Measurements from ENCODE around the gene FOXK1.

The FOXK1 gene

DNA sequence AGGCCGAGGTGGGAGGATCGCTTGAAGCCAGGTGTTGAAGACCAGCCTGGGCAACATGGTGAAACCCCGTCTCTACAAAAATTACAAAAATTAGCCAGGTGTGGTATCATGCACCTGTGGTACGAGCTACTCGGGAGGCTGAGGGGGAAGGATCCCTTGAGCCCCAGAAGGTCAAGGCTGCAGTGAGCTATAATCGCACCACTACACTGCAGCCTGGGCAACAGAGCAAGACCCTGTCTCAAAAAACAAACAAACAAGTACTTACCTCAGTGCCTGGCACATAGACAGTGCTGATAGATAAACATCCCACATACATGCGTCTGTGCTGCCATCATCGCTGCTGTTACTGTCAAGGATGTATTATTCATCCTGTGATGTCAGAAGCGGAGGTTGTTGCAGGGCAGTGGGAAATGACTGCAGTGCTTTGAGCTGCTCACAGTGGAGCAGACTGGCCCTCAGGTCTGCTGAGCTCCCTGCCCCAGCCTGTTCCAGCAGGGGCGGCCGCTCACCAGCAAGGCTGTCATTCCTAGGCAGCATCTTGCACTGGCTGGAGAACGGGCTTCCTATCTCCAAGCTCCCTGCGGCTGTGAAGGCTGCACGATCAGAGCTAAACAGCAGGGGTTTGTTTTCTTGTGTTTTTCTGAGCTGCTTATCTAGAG lies 18.6 kb downstream of the FOXK1 start:
- no peak for FAIRE-seq

DNA sequence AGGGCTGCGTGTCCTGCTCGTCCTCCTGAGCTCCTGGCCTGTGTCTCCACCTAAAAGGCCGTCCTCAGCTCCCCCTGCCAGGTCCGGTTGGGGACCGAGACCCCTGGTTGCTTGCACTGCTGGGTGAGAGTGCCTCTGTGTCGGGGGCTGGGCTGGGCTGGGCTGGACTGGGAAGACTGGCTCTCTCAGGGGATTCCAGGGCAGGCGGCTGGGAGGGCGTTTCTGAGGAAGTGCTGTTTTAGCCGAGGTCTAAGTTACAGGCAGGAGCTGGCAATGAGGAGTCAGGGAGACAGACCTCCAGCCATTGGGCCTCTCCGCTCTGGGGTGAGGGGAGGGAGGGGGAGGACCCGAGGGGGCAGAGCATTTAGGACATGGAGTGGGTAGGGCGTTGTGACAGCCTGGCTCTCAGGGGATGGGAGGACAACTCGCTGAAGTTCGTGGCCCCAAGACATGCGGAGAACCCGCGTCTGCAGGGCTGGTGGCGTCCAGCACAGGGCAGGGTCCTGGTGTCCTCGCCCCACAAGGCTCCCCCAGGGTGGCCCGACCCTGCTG lies 20.9 kb downstream of the FOXK1 start:
- no peak for FAIRE-seq

DNA sequence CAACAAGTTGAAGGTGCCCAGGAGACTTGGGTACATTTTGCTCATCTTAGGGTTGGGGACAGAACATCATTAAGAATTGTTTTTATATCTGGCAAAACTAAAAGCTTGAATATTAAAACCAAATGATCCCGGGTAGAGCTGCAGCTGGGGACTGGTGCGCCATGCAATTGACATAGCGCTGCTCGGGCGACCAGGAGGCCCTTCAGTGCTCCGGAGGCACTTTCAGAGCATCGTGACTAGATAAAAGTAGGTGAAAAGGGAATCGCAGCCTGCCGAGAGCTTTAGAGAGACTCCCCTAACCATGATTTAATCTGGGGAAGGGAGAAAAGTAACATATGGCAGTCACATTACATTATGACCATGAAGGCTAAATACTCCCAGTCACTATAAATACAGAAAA lies 21.4 kb downstream of the FOXK1 start:
- FAIRE-seq: no peak

DNA sequence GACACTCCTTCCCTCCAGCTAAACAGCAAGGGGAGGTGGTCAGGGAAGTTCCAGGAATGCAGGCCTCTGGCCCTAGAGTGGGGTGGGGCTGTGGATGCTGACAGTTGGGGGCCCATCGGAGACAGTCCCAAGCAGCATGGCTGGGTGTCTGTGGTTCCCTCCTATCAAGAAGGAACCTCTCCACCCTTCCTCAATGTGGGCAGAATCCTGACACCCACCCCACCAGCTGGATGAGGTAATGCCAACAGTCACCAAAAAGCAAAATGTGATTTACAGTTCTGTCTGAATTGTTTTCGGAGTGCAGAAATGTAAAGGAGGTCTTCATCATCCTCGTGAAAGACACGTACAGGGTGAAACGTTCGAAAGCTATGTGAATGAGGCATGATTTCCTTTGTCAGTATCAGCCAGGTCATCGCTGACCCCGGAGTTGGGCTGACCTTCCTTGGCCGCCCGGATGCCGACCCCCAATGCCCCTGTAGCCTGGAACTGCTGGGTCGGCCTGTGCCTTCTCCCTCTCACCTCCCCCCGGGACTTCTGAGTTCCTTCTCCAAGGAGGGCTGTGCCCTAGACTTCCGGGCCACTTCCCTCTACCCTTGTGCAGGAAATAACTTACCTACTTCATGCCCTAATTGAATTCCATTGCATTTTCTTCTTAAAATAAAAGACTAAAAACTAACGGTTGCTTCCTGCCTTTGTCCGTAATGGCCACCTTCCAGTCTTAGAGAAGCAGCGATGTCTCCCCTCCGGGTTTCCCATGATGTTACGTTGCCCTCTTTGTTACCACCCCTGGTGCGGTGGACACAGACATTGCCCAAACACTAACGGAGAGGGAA lies 24.5 kb downstream of the FOXK1 start:
- FAIRE-seq: no peak

DNA sequence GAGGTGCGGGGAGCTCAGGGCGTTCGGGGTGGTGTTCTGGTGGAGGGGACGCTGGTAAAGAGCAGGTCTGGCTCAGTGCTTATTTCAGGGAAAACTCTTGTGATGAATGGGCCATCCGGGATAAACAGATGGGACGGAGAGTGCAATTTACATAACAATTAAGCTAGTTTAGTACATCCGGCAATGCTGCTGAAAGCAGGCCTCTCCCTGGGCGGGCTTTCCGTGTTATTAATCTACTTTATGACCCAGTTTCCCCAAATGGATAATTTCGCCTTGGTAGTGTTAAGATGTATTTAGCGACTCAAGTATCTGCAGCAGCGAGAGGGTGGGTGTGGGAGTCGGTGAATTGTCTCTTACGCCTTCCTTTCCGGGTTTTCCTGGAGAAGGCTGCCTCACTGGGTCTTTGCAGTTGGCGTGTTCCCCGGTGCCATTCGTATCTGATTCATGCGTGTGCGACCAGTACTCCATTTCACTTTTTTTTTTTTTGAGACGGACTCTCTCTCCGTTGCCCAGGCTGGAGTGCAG lies 25.2 kb downstream of the FOXK1 start:
- no peak for FAIRE-seq

DNA sequence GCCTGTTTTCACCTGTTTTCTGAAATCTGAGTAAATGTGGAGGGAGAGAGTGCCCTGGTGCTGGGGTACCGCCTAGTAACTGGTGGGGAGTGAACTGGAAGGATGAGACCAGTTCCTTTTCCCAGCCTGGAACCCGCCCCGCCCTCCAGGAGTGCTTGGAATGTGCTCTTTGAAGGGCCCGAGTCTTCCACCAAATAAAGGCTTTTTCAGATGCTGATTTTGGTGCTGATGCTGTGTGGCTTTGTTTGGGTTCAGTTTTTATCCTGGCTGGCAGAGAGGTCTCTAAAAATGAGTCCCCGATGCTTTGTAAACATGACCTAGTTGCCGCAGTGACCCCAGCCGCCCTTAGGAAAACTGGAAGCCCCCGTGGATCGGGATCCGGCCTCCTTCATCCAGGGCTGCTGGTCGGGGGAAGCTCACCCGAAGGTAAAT lies 25.9 kb downstream of the FOXK1 start:
- no peak for FAIRE-seq

DNA sequence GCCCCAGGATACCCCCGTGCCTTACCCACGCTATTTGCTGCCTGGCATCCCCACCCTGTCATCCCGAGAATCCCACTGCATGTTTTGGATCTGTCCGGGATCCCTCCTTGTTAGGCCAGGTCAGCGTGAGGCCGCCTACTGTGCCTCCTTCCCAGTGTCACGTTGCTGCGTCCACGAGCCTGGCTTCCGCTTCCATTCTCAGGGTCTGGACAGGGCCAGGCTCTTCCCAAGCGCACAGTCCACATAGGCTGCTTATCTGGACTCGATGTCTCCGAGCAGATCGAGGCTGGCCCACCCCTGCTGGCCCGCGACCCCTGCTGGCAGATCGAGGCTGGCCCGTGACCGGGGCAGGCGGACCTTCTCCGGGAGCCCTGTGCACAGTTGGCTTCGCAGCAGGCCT lies 27.1 kb downstream of the FOXK1 start:
- FAIRE-seq: no peak

DNA sequence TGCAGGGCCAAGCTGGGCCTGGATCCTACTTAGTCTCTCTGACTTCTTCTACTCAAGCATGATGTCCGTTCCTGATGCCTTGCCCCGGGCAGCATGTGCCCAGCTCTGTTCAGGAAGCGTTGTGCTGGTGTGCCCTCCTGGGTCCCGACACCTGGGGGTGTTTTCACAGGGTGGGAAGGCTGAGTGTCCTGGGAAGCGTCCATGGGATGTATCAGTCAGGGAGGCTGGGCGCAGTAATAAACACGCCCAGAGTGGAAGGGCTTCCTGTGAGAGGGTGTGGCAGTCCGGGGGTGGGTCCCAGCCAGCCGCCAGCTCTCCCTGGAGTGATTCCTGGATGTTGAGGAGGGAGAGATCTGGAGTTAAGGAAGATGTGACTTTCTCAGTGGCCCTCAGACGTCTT lies 29.0 kb downstream of the FOXK1 start:
- no peak for FAIRE-seq

DNA sequence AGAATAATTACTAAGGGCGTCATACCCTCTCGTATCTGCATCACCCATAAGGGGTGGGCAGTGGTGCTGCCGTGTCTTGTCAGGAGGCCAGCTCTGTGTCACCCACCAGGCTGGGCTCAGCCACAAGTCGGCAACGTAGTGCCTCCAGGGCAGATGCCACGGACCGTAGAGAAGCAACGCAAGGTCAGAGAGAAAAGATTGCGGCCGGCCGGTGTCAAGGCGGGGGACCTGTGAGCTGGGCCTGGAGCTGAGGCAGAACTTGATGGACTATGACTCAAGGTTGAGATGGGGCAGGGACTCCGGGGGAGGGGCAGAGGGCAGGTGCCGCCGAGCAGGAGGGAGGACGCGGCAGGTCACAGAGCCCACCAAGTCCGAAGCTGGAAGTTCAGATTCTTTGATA lies 29.5 kb downstream of the FOXK1 start:
- FAIRE-seq: no peak

DNA sequence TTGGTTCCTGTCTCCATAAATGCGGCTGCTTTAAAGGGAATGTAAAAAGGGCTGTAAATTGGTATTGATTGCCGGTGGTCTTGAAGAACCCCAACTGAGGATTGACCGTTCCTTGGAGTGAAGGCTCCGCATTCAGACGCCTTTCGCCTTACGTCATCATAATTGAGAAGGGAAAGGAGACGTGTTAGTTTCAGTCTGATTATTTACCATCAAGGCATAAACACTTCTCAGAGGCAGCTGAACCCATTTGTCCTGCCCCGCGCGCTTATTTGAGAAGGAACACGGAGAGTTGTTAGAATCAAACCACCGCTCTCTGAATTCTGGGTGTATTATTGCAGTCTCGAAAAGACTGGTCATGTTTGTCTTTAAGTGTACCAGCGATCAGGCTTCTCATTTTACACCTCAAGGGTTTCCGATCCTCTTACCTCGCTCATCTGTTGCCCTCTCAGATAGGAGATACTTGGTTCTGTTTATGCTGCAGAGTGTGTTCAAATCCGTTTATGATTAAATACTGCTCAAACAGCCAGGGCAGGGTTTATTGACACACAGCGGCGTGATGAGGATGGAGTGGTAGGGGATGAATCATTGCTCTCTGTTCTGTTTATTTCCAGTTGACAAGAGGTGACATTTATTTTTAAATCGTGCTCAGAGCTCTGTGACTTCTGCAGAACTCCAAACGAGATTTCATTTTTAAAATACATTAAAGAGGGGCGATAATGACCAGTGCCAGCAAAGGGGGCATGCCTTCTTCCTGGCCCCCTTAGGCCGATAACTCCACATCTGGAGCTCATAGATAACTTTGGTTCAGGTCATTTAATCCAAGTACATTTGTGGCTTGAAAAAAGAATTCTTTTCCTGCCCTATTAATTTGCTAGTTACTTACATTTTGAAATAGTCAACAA lies 30.4 kb downstream of the FOXK1 start:
- FAIRE-seq: no peak

DNA sequence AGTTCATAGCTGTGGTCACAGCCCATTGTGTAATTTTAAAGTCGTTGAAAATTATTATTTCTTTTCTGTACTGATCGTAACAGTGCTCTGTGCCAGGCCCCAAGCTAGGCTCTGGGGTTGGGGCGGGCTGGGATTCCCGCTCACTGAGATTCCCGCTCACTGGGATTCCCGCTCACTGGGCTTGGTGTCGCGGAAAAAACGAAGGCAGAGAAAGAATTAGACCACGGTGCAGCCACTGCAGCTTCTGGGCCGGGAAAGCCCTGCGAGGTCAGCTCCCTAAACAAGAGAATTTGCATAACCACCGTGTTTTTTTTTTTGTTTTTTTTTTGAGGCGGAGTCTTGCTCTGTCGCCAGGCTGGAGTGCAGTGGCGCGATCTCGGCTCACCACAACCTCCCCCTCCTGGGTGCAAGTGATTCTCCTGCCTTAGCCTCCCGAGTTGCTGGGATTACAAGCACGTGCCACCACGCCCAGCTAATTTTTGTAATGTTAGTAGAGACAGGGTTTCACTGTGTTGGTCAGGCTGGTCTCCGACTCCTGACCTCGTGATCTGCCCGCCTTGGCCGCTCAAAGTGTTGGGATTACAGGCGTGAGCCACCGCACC lies 31.2 kb downstream of the FOXK1 start:
- no peak for FAIRE-seq

DNA sequence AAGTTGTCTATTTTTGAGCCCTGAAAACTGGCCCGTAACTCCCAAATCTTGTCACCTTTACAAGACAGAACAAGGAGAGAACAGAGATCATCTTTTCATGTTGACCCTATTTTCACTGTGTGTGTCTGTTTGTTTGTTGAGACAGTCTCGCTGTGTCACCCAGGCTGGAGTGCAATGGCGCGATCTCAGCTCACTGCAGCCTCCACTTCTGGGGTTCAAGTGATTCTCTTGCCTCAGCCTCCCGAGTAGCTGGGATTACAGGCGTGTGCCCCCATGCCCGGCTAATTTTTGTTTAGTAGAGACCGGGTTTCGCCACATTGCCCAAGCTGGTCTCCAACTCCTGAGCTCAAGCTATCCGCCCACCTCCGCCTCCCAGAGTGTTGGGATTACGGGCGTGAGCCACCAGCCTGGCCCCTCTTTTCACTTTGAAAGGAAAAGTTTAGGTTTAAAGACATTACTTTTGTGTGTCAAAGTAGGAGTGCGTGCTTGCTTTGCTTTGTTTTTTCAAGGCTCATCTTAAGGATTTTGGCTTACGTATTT lies 32.1 kb downstream of the FOXK1 start:
- FAIRE-seq: no peak

DNA sequence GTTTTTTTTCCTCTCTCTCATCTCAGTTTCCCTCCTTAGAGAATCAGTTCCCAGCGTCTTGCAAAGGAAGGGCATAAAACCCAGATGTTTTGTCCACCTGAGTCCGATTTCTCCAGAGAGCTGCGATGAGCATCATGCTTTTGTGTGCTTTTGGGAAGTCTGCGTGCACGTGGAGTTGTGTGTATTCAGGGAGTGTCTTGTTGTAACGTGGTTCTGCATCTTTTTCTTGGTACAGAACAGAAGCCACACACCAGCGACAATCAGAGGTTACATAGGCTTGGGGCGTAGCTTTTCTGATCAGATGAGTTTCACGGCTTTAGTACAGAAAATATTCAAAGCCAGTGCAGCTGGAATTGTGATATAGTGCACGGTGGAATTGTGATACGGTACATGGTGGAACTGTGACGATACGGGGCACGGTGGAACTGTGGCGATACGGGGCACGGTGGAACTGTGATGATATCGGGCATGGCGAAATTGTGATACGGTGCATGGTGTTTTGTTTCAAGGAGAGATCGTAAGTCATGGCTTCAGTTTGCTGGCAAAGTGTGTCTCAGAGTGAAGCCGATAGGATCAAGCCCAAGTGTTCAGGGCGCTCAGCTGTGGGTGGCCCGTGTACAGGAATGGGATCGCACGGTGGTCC lies 32.8 kb downstream of the FOXK1 start:
- FAIRE-seq: no peak

DNA sequence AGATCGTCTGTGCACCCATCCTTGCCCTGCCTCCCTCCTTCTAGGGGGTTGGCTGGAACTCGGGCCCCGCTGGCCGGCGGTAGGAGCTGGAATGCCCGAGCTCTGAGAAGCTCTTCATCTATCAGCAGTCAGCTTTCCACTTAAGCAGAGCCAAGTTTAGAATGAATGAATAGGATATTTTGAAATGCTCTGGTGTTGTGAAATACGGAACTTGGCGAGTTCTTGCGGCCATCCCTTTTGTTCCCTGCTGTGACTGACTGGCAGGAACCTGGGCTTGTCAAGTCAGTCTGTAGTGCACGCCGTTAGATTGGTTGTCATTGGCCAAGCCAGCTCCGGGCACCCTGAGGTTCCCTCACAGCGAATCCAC lies 33.3 kb downstream of the FOXK1 start:
- FAIRE-seq: no peak

DNA sequence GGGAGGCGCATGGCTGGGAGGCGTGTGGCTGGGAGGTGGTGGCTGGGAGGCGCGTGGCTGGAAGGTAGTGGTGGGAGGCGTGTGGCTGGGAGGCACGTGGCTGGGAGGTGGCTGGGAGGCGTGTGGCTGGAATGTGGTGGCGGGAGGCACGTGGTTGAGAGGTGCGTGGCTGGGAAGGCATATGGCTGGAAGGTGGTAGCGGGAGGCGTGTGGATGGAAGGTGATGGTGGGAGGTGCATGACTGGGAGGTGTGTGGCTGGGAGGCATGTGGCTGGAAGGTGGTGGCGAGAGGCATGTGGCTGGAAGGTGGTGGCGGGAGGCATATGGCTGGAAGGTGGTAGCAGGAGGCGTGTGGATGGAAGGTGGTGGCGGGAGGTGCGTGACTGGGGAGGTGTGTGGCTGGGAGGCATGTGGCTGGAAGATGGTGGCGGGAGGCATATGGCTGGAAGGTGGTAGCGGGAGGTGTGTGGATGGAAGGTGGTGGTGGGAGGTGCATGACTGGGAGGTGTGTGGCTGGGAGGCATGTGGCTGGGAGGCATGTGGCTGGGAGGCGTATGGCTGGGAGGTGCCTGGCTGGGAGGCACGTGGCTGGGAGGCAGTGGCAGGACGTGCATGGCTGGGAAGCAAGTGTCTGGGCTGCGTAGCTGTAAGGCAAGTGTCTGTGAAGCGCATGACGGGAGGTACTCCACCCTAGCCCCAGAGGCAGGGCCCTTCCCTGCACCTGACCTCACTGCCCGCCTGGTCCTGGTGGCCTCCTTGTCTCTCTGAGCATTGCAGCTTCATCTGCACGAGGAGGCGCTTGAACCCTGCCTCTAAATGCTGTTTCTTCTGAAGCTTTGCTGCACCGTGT lies 35.1 kb downstream of the FOXK1 start:
- FAIRE-seq: no peak

DNA sequence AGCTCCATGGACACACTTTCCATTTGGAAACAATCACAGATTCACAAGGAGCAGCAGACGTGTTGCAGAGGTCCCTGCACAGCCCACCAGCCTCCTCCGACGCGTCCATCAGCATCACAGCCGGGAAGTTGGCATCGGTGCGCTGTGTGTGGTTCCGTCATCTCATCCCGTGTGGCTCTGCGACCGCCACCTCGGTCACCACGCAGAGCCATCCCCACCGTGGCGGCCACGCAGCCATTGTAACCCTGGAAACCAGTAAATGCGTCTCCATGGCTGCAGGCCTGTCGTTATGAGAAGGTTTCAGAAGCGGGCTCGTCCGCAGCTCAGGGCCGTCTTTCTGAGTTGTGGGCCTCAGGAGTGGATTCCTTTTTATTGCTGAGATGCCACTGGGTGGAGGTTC lies 36.0 kb downstream of the FOXK1 start:
- FAIRE-seq: no peak

DNA sequence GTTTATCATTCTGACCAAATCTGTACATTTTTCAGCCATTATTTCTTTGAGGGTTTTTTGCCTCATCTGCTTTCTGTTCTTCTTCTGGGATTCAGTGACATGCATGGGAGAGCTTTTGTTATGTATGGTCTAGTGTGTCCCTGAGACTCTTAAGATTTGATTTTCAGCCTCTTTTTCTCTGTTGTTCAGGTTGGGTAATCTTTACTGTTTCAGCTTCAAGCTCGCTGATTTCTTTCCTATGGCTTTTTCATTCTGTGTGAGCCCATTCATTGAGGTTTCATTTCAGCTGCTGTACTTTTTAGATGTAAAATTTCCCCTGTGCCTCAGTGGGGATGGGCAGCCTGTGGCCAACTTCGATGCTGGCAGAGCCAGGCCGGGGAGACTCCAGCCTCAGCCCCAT lies 38.1 kb downstream of the FOXK1 start:
- FAIRE-seq: no peak

DNA sequence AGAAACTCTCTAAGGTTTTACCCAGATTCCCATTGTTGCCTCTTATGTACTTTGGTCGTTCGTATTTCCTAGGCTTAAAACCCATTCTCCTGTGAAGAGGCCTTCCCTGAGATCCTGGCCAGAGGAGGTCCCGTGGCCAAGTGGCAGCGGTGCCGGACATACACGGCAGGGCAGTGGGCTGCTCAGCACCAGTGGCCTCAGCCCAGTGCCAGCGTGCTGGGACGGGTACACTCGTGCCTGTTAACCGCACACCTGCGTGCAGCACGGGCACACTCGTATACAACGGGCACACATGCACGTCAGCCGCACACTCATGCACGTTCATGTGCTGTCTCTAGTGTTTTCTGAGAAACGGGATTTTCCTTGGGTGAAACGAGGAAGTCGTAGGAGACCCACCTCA lies 40.2 kb downstream of the FOXK1 start:
- no peak for FAIRE-seq

DNA sequence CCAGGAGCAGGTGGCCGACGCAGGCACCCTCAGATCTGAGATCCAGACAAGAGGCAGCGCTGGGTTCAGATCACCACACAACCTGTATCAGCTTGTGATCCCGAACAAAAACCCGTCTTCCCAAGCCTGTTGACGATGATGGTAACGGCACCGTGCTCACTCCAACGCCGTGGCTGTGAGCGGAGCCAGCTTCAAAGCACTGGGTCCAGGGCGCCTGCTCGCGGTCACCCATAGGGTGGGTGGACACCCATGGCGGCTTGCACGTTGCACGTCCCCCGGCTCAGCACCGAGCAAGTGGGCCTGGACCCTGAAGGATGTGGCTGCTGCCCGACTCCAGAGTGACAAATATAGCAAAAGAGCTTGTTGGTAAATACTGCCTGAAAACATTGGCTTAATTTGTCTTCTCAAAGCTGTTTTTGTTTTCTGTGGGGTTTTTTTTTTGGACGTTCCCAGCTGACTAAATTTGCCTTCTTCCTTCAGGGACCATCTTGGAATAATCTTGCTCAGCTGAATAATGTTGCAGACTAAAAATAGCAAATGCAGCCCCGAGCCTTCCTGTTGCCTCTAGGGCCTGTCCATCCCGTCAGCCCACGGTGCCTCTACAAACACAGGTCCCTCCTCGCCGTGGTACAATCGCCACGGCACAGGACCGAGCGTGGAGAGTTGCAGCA lies 41.0 kb downstream of the FOXK1 start:
- no peak for FAIRE-seq

DNA sequence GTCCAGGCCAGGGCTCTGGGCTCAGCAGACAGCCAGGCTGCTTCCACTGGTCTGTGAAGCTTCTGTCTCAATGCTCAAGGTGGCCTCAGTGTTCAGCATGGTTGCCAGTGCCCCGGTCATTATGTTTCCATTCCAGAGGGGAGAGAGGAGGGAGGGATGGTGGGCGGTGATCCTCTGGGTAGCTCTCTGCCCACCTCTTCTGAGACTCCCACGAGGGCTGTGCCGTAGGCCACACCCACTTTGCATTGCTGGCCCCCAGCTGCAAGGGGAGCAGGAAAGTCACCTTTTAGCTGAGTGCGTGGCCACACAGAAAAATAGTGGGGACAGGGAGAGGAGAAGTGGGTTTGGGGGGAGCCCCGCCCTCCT lies 42.5 kb downstream of the FOXK1 start:
- no peak for FAIRE-seq
